OCI-LY1 (cell line): ENCODE results near the gene CDC73.

ENCODE experiments used
- H2AFZ ChIP-seq: fragments of 200-600 bp; sonication (generic), shearing (Covaris generic); 2 replicates; pipeline ENCODE4 v1.6.0; 2014; ENCODE audit warnings: antibody characterized with exemption, mild to moderate bottlenecking, low read length
- H3F3A ChIP-seq: fragments of 200-600 bp; sonication (generic), shearing (Covaris generic); 2 replicates; pipeline ENCODE4 v1.6.0; 2014; ENCODE audit warnings: mild to moderate bottlenecking, antibody characterized with exemption, low read length, moderate library complexity; ENCODE audit not compliant: insufficient read depth
- H3K27ac ChIP-seq: fragments of 200-600 bp; sonication (generic); 2 replicates; pipeline ENCODE4 v1.5.1; 2014; ENCODE audit warnings: low read length, mixed run types, mild to moderate bottlenecking, low read depth; ENCODE audit not compliant: poor library complexity, severe bottlenecking
- H3K27me3 ChIP-seq: fragments of 200-600 bp; sonication (generic); 2 replicates; pipeline ENCODE4 v1.6.0; 2014; ENCODE audit warnings: antibody characterized with exemption, mild to moderate bottlenecking, low read length, moderate library complexity; ENCODE audit not compliant: insufficient read depth
- H3K36me3 ChIP-seq: fragments of 200-600 bp; sonication (generic); 2 replicates; pipeline ENCODE4 v1.6.1; 2014; ENCODE audit warnings: mild to moderate bottlenecking, antibody characterized with exemption, low read length, moderate library complexity, mixed read lengths; ENCODE audit not compliant: insufficient read depth
- H3K4me1 ChIP-seq: fragments of 200-600 bp; sonication (generic); 2 replicates; pipeline ENCODE4 v1.5.1; 2014; ENCODE audit warnings: mild to moderate bottlenecking, low read length, moderate library complexity; ENCODE audit not compliant: insufficient read depth, severe bottlenecking
- H3K4me2 ChIP-seq: fragments of 200-600 bp; sonication (generic), shearing (Covaris generic); 2 replicates; pipeline ENCODE4 v1.6.1; 2014; ENCODE audit warnings: low read length
- H3K4me3 ChIP-seq: fragments of 200-600 bp; sonication (generic); 2 replicates; pipeline ENCODE4 v1.5.1; 2014; ENCODE audit warnings: low read length, low read depth, mild to moderate bottlenecking, mixed read lengths; ENCODE audit not compliant: poor library complexity, severe bottlenecking
- H3K79me2 ChIP-seq: fragments of 200-600 bp; shearing (Covaris generic); 2 replicates; pipeline ENCODE4 v1.6.1; 2016; ENCODE audit warnings: mixed run types, low read length, mixed read lengths; ENCODE audit not compliant: insufficient read depth
- H3K9ac ChIP-seq: fragments of 200-600 bp; sonication (generic), shearing (Covaris generic); 2 replicates; pipeline ENCODE4 v1.6.1; 2014; ENCODE audit warnings: mild to moderate bottlenecking, low read length, mixed read lengths
- H3K9me2 ChIP-seq: fragments of 200-600 bp; sonication (generic), shearing (Covaris generic); 2 replicates; pipeline ENCODE4 v1.6.1; 2014; ENCODE audit warnings: low read depth, mild to moderate bottlenecking, low read length, mixed read lengths
- H3K9me3 ChIP-seq: fragments of 200-600 bp; shearing (Covaris generic); 2 replicates; pipeline ENCODE4 v1.6.1; 2014; ENCODE audit warnings: low read length, mixed read lengths
- H4K20me1 ChIP-seq: fragments of 200-600 bp; sonication (generic), shearing (Covaris generic); 2 replicates; pipeline ENCODE4 v1.6.0; 2016; ENCODE audit warnings: mild to moderate bottlenecking, low read length; ENCODE audit not compliant: insufficient read depth
- CTCF ChIP-seq: fragments of 200-600 bp; sonication (generic), shearing (Covaris generic); IDR thresholded peaks from 2 replicates; pipeline ENCODE4 v1.5.1; 2017; ENCODE audit warnings: mild to moderate bottlenecking, antibody characterized with exemption, low read length, moderate library complexity, mixed read lengths
- EZH2 ChIP-seq: fragments of 200-600 bp; sonication (generic), shearing (Covaris generic); IDR thresholded peaks from 2 replicates; pipeline ENCODE4 v1.8.0; 2017; ENCODE audit warnings: borderline replicate concordance, mixed run types, mild to moderate bottlenecking, antibody characterized with exemption, low read length, moderate library complexity, mixed read lengths

Gene CDC73

GRCh38 chr1:193140254-193140653, 18.4 kb downstream of the CDC73 start:
- no peak overlapping the region for H2AFZ ChIP-seq
- no peaks in the 10 kb centered on the region for H3K79me2 ChIP-seq
- no peaks in the 10 kb centered on the region for H3K9me2 ChIP-seq
- TF ChIP-seq CTCF (no peak), EZH2 (no peak)
- peaks cover 90% of the 10 kb centered on the region for H3K36me3 ChIP-seq
- H3K4me1 ChIP-seq: no peaks in the 10 kb centered on the region
- H4K20me1 ChIP-seq: no peaks in the 10 kb centered on the region
- H3K27ac ChIP-seq: no peak overlapping the region
- H3K4me2 ChIP-seq: no peak overlapping the region
- no peaks in the 10 kb centered on the region for H3K9me3 ChIP-seq
- no peak overlapping the region for H3K9ac ChIP-seq
- H3K4me3 ChIP-seq: no peak overlapping the region
- no peaks in the 10 kb centered on the region for H3K27me3 ChIP-seq
- 0 out of 2 replicates have a peak, but pooled peaks cover 9% of the 10 kb centered on the region for H3F3A ChIP-seq

- Histone ChIP-seq H3F3A (0 out of 2 replicates have a peak, but pooled peaks cover 9% of the 10 kb centered on the region), H3K9me3 (no peaks in the 10 kb centered on the region), H4K20me1 (no peaks in the 10 kb centered on the region), H3K4me2 (no peak overlapping the region), H3K4me1 (no peaks in the 10 kb centered on the region), H3K9ac (no peak overlapping the region), H3K9me2 (no peaks in the 10 kb centered on the region), H3K27ac (no peak overlapping the region), H3K27me3 (no peaks in the 10 kb centered on the region), H3K36me3 (peaks cover 85% of the 10 kb centered on the region), H3K4me3 (no peak overlapping the region), H2AFZ (no peak overlapping the region), H3K79me2 (no peaks in the 10 kb centered on the region)
- no peak for TF ChIP-seq EZH2
- no peak for TF ChIP-seq CTCF
Measured at GRCh38 chr1:193141804-193142203, 20.0 kb downstream of the CDC73 start.

- peaks cover 84% of the 10 kb centered on the region for H3K36me3 ChIP-seq
- TF ChIP-seq EZH2 (no peak), CTCF (no peak)
- no peak overlapping the region for H3K4me3 ChIP-seq
- no peak overlapping the region for H3K4me2 ChIP-seq
- no peaks in the 10 kb centered on the region for H3K27me3 ChIP-seq
- H2AFZ ChIP-seq: no peak overlapping the region
- no peaks in the 10 kb centered on the region for H3K9me2 ChIP-seq
- 0 out of 2 replicates have a peak, but pooled peaks cover 9% of the 10 kb centered on the region for H3F3A ChIP-seq
- no peaks in the 10 kb centered on the region for H3K79me2 ChIP-seq
- H3K9ac ChIP-seq: no peak overlapping the region
- no peaks in the 10 kb centered on the region for H4K20me1 ChIP-seq
- no peaks in the 10 kb centered on the region for H3K4me1 ChIP-seq
- no peaks in the 10 kb centered on the region for H3K9me3 ChIP-seq
- no peak overlapping the region for H3K27ac ChIP-seq
Measured at GRCh38 chr1:193142409-193142808, 20.6 kb downstream of the CDC73 start.
